CD4-positive, alpha-beta T cell treated with Interleukin-17A for 4 hours (primary cell): ENCODE results near the gene NCOA7.
"Not testable (repeated sequence)": the region's sequence is repeated elsewhere in the genome, so short reads cannot be mapped to it uniquely, and the experiment has no call there.

ENCODE experiments used
- DNase-seq: peaks from one replicate; pipeline ENCODE4 v3.0.0-alpha.2; 2020; ENCODE audit warnings: mixed read lengths

Gene NCOA7

DNA sequence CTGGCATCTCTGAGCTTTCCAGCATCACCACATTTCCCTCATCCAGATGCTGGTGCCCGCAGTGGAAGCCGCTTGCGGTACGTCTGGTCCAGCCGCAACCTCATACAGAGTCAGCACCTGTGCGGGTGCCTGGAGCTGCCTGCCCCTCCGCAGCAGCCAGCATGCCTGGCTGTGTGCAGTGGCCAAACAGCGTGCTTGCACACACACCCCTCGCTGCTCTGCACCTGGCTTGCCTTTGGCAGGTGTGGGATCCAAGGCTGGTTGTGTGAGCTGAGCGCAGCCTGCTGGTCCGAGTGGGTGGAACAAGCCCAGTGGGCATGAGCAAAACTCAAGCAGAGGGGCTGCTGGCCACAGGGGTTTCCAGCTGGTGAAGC lies 162.7 kb downstream of the NCOA7 start:
- DNase-seq, result no peak

DNA sequence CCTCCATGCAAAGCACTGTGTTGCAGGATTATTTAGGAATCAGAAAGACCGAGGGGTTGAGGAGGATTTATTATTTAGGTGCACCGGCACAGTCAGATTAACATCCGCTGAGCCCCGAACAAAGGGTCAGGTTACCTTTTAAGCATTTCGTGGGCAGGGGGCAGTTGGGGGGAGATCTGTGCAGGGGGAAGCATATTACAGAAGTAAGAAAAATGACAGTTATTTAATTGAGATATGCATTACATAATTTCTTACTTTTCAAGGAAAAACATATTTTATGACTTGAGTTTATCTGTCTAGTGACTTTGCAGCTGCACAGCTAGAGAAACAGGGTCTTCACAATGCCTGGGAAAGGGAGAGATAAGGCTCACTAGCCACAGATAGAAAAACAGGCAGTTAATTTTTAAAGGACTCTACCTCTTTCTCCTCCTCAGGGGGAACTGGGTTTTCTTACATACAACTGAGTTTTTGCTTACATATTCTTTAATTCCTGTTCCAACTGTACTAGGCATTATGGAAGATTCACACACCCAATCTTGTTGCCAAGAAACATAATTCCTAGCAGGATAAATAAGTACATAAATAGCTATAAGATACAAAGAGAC lies 164.1 kb downstream of the NCOA7 start:
- no peak for DNase-seq

DNA sequence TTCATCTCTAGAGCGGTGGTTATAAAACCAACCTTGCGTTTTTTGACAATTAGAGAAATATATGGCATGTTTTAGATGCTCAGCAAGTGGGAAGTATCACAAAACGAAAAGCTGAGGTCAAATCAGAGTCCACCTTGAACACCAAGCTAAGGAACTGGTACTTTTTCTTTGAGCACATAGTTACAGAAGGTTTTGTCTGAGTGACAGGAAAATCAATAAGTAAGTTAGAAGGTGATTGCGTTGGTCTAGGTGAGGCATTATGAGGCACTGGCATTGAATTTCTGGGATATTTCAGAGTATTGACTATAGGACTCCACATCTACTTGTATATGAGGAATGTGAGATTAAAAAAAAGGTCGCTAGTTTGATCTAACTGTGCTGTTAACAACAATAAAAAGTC lies 165.2 kb downstream of the NCOA7 start:
- no peak for DNase-seq

DNA sequence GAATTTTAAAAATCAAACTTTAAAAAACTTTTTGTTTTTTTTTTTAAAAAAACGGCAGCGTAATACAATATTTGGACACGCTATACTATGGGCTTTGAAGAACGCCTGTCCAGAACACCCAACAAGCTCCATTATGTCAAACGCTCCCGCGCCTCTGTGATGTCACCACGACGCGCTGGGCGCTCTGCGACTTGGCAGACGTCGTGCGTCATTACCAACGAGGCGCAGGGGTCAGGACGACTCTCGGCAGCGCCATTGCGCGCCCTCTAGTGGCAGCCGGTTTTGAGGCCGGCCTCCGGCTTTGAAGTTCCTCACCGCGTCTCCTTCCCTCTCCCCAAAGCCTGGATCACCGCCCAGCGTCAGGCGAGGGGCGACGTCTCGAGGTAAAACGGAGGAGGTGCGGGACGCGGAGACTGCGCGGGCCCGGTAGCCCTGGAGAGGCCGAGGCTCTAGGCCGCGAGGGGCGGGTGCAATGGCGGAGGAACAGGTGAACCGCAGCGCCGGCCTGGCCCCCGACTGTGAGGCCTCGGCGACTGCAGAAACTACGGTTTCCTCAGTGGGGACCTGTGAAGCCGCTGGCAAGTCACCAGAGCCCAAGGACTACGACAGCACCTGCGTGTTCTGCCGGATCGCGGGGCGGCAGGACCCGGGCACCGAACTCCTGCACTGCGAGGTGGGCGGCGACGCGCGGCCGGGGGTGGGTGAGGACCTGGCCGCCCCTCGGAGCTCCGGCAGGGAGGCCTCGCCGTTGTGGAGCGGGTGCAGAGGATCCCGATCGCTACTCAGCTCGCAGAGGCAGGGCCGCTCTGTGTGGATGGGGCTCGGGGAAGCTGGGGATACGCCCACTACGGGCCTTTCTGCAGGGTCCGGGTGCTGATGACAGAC lies 166.0 kb downstream of the NCOA7 start, which contains the start of gene HINT3:
Gene HINT3, plus strand, starts transcription at position 265 of the 885 bp plus-strand sequence. Its CDS starts 208 bp downstream, at position 473.
- DNase-seq, result peak; percentile 99

DNA sequence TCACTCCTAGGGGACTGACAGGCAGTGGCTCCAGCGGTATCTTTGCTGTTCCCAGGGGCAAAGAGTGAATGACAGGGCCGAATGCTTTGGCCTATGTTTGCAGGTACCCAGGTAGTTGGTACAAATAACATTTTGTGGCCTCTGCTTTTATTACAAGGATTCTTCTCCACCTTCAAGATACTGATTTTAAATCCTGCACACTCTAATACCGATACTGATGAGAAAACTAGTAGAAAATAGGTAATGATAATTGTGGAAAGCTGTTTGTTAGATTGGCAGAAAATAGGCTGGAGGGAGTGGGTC lies 166.6 kb downstream of the NCOA7 start:
- DNase-seq, result no peak

DNA sequence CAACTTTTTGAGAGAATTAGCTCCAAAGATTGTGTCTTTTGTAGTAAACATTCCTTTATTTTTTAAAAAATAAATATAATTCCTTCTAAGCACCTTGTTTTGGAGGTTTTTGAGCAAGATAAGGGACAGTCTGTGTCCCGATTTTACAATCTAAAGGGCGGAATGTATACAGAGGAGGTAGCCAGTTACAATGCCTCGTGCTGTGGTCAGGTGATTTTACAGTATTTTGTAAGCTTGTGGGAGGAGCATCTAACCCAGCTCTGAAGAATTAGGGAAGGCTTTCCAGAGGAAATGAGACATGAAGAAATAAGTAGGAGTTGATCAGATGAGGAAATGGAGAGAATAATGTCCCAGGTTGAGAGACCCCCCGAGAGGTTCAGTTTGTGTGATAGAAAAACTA lies 167.1 kb downstream of the NCOA7 start:
- DNase-seq, result no peak

DNA sequence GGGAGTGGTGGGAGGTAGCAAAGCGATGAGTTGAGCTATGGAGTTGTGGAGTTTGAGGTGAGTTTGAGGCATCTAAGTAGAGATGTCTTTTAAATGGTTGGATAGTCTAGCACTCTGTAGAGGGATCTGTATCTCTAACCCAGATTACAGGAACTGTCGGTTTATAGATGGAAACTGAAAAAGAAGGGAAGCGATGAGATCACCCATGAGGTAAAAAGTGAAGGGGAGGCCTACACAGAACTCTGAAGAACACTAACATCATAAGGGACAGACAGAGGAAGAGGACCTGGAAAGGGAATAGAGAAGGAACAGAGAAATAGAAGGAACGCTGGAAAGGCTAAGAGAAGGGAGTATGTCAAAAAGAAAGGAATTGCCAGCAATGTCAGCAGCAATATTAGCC lies 168.3 kb downstream of the NCOA7 start:
- DNase-seq, result no peak

DNA sequence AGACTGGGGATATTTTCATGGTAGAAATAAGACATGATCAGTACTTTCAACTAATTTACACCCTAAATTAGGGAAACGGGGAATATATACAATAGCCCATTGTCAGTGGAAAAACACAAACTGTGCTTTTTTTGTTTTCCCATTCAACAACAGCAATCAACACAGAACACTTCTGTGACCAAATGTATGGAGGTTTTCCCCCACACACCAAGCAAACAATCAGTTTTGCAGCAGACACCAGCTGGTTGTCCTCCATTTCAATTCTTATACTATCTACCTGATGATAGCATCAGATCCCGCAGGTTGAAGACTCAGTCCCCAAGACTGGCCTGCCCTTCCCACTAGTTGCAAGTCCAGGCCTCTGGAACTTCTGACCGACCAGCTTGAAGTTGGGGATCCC lies 170.4 kb downstream of the NCOA7 start:
- no peak for DNase-seq

DNA sequence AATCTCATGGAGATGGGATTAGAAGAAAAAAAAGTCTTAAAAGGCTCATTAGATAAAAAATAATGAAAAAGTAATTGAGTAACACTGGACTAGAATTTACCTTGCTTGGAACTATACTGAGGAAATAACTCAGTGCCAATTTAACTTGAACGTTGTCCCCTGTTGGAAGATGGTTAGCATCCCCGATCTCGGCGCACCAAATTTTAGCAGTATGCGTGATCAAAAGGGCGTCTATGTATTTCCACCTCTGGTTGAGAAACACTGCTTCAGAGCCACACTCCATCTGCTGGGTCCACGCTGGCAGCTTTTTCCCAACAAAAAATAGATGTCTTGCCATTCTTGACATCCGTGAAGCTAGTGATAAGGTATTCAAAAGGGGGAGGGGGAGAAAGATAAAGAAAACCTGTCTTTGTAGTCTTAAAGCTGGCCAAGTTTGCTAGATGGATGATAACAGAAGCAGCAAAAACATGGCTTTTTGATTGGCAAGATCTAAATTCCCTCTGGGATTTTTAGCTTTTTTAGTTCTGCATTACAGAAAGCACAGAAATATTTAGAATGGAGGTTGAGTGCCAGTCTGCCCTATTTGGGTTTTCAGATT lies 172.2 kb downstream of the NCOA7 start:
- no peak for DNase-seq

DNA sequence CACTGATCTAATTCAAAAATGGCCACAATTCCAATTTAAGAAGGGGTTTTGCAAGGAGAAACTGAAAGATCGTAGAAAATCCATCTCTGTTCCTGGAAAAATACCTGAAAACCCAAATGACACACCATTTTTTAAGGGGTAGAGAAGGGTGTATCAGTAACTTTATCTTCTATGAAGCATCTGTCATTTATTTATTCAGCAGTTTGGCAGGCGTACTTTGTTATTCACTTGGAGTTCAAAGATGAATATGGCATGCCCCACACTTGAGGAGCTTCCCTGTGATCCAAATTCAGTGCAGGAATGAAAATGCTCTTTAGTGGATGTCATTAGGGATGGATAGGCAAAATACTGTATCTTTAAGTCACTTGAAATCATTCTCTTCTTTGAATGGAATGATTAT lies 173.1 kb downstream of the NCOA7 start:
- no peak for DNase-seq

DNA sequence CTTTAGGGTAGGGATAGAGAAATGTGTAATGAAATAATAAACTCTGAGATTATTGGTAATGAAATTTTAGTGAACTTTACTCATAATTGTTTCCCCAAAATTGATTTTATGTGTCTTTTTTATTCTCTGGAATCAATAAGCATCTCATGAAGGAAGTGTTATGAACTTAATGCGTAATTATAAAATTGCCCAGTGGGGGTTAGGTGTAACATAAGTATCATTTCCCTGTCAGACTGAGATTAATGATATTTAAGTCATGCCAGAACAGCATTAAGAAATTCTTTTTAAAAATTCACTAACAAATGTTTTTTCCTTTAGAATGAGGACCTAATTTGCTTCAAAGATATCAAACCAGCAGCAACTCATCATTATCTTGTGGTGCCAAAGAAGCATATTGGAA lies 175.8 kb downstream of the NCOA7 start:
- DNase-seq, result no peak

DNA sequence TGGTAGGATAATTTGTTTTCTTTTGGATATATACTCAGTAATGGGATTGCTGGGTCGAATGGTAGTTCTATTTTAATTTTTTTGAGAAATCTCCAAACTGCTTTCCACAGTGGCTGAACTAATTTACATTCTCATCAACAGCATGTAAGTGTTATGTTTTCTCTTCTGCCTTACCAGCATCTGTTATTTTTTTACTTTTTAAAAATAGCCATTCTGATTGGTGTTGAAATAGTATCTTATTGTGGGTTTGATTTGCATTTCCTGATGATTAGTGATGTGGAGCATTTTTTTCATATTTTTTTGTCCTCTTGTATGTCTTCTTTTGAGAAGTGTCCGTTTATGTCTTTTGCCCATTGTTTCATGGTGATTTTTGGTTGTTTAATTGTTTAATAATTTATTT lies 177.7 kb downstream of the NCOA7 start:
- DNase-seq, result no peak

DNA sequence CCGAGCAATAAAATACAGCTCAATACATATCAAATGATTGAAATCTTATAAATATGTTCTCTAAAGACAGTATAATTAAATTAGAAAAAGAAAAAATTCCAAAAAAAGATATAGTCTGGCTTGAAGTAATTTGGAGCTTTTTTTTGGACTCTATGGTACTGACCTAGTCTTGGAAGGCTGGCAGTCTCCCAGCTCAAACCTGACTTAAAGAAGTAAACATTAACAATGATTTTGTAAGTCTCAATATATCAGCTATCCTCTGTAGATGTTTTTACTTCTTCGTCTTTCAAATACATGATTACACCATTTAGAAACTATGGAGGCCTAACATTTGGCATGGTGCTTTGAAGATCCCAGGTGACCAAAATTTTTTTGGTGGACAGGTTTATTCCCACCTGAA lies 180.0 kb downstream of the NCOA7 start:
- DNase-seq, result no peak

DNA sequence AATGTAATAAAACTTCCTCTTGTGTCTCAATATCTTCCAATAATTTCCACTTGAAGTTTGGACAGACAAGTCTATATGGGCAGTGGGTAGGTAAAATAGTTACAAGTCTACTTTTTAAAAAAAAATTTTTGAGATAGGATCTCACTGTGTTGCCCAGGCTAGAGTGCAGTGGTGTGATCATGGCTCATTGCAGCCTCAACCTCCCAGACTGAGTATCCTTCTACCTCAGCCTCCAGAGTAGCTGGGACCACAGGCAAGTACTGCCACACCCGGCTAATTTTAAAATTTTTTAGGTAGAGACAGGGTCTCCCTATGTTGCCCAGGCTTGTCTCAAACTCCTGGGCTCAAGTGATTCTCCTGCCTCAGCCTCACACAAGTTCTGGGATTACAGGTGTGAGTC lies 181.7 kb downstream of the NCOA7 start:
- not testable (repeated sequence) for DNase-seq

DNA sequence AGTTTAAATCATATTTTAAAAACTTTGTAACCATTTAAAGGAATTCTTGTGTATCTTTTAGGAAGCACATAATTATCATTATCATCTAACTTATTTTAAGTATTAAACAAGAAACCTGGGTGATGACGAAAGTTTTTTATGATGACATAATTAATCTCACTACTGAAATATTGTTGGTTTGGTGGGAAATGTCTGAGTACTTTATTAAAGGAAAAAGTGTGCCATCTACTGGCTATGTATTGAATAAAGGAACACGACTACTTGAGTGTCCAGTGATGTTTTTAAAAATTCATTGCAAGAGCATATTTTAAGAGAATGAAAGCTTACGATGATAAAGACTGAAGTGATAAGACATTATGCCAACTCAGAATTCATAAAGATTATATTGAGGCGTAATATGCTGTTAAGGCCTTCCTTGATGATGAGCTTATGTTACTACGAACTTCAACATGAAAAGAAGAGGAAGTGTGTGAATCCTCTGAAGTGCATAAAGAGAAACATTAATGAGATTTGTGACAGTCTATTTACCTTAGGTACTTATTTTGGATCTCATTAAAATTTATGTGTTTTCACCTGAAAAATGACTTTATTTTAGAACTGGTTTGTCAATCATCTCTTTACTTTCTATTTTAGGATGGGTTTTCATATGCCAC lies 183.6 kb downstream of the NCOA7 start:
- DNase-seq, result no peak

DNA sequence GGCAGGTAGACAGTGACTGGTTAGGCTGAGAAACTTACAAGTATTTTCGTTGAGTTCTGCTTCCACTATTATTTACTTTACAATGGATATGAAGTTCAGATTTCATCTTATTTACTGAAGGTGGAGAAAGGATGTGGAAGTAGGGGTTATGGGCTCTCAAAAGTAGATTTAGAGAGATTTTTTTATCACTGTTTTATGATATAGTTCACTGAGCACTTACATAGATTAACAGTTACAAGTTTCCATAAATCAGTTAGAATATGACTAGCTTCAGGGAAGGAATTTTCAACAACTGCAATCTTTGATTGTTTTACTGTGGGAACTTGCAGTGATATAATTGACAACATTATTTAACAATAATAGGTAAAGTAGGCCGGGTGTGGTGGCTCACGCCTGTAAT lies 188.3 kb downstream of the NCOA7 start:
- no peak for DNase-seq
